ENCODE measurements around the gene COPS6.

Gene COPS6

DNA sequence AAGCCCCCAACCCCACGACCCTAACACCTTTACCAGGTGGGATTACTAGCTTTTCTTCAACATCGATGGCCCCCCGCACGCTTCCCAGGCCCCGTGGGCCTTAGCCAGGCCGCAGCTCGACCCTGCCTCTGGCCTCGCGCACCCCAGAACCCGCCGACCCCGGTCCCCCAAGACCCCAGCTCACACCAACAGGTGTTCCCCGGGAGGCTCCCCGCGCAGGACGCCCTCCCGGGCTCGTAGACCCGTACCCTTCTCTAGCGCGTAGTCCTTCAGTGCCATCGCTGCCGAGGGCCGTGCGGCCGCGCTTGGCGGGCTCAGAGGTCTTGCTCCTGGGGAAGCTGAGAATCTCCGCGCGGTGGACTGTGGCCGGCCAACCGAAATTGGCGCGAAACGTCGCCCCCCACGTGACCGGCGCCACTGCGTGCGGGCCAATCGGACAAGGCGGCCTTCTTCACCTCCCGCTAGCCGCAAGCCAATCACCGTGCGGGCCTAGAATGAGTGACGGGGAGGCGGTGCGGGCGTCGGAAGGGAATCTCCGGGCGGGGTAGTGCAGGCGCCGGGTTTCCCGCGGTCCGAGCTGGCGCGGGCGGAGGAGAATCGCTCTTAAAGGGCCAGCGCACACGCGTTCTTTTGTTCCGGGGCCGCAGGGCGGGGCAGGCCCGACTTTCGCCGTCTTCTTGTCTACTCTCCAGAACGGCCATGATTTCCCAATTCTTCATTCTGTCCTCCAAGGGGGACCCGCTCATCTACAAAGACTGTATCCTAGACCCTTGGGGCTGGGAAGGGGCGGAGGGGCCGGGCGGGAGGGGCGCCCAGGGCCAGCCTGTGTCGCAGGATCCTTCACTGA is 12.5 kb downstream of the COPS6 start, which contains the start of the genes AP4M1 and MCM7:
Gene AP4M1, plus strand, starts transcription at position 628 of the 847 bp plus-strand sequence. Its CDS starts 72 bp downstream, at position 700.
Gene MCM7, minus strand, starts transcription at position 382 of the 847 bp plus-strand sequence. Its CDS starts 103 bp downstream, at position 279.
- DNase-seq (ENCODE audit: low read depth in 1 of 2, low spot score in 1 of 2), result peak; percentile 88 to 91

DNA sequence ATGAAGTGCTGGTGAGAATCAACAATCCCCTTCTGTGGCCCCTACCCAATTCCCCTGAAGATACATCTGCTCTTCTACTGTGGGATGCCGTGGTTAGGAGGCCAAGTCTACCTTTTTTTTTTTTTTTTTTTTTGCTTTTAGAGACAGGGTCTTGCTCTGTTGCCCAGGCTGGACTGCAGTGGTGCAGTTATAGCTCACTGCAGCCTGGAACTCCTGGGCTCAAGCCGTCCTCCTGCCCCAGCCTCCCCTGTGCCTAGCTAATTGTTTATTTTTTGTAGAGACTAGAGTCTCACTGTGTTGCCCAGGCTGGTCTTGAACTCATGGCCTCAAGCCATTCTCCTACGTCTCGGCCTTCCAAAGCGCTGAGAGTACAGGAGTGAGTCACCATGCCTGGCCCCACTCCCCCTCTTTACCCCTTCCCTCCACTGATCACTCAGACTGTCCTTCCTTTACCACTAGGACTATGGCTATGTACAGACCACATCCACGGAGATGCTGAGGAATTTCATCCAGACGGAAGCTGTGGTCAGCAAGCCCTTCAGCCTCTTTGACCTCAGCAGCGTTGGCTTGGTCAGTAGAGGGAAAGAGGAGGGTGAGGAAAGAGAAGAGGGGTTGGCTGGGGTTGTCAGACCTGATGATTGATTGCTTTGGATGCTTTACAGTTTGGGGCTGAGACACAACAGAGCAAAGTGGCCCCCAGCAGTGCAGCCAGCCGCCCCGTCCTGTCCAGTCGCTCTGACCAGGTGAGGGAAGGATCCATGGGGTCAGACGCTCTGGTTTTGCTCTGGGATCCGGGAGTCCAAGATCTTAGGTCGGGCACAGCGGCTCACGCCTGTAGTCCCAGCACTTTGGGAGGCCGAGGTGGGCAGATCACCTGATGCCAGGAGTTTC is 14.4 kb downstream of the COPS6 start:
- no peak for DNase-seq (ENCODE audit: low read depth in 1 of 2, low spot score in 1 of 2)

DNA sequence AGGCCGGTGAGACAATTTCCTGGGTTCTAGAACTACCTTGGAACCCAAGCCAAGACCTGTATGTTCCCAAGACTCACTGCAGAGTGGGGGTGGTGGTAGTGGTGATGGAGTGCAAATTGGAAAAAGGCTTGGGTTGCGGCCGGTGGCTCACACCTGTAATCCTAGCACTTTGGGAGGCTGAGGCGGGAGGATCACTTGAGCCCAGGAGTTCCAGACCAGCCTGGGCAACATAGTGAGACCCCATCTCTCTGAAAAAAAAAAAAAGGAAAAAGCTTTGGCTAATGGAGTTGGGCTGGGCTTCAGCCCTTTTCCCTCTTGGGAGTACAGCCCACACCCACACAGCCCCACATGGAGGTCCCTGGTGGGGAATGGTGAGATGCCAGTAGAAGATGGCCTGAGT is 16.8 kb downstream of the COPS6 start:
- DNase-seq (ENCODE audit: low read depth in 1 of 2, low spot score in 1 of 2), result no peak

DNA sequence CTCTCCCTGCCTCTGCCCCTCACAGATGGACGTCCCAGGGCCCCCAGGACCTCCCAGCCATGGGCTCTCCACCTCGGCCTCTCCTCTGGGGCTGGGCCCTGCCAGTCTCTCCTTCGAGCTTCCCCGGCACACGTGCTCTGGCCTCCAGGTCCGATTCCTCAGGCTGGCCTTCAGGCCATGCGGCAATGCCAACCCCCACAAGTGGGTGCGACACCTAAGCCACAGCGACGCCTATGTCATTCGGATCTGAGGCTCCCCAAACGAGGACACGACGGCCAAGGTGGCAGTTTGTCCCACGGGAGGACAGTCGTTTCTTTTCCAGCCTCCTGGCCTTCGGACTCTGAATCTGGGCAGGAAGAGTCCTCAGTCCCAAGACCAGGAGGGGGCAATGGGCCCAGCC is 17.9 kb downstream of the COPS6 start:
- DNase-seq (ENCODE audit: low read depth in 1 of 2, low spot score in 1 of 2), result no peak

DNA sequence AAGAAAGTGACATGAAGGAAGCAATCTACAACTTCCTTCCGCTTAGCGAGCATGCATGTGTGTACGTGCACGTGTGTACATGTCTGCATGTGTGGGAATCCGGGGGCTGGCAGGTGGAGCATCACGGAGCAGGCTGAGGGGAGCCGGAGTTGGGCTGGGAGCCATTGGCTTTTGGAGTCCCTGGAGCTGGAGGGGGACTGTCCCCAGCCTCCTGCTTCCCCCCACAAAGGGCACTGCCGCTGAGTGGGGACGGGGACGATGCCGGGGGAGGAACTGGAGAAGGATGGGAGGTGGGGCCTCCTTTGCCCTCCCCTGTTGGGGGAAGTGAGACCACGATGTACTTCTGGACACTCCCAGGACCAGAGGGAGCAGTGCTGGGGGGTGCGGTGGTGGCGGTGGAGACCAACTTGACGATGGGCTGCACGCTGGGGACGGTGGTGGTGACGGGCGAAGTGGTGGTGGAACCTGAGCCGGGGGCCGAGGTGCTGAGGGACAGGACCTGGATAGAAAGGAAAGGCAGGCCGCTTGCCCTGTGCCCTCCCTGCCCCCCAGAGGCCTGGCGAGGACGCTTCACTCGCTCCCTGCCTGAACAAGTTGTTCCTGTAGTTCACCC is 18.5 kb downstream of the COPS6 start:
- no peak for DNase-seq (ENCODE audit: low read depth in 1 of 2, low spot score in 1 of 2)

DNA sequence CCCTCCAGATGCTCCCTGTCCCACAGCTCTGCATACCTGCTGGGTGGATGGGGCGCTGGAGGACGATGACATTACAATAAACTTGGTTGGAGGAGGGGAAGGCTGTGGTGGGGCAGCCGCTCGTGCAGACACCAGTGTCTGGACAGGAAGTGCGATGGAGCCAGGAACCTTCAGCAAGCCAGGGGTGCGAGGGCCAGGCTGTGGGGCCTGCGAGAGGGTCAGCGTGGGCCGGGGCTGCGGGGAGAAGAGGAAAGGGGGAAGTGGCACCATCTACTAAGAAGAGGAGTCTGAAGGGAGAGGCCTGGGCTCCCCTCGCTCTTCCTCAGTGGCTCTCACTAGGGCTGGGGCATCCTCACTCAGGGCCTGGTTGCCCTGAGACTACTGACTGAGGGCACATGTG is 19.1 kb downstream of the COPS6 start:
- no peak for DNase-seq (ENCODE audit: low read depth in 1 of 2, low spot score in 1 of 2)

DNA sequence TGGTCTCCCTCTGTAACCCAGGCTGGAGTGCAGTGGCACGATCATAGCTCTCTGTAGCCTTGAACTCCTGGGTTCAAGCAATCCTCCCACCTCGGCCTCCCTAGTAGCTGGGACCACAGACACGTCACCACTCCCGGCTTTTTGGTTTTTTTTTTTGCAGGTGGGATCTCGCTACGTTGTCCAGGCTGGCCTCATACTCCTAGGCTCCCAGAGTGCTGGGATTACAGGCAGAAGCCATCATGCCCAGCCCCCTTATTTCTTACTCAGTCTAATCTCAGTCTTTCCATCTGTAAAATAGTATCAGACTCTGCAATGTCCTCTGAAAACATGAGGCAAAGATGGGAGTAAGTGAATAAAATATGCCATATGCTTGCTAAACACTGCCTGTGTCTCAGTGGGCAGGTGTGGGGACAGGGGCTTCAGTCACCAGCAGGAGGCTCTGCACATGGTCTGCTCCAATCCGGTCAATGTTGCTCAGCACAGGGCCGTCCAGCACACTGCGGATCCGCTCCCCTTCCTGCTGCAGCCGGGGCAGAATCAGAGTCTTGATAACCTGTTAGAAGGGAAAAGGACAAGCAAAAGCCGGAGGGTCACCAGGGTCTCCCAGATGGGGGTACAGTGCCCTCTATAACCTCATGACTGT is 20.9 kb downstream of the COPS6 start:
- DNase-seq (ENCODE audit: low read depth in 1 of 2, low spot score in 1 of 2), result no peak

DNA sequence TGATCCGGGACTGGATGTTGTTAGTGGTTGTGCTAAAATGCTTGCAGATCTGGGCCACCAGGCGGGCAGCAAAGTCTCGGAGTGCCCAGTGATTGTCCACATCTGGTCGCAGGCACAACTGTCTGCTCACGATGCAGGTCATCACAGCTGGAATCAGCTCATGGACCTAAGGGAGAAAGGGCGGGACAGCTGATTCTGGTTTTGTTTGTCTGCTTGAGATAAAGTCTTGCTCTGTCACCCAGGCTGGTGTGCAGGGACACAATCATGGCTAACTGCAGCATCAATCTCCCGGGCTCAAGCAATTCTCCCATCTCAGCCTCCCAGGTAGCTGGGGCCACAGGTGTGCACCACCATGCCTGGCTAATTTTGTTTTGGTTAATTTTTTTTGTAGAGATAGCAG is 22.4 kb downstream of the COPS6 start:
- no peak for DNase-seq (ENCODE audit: low read depth in 1 of 2, low spot score in 1 of 2)

DNA sequence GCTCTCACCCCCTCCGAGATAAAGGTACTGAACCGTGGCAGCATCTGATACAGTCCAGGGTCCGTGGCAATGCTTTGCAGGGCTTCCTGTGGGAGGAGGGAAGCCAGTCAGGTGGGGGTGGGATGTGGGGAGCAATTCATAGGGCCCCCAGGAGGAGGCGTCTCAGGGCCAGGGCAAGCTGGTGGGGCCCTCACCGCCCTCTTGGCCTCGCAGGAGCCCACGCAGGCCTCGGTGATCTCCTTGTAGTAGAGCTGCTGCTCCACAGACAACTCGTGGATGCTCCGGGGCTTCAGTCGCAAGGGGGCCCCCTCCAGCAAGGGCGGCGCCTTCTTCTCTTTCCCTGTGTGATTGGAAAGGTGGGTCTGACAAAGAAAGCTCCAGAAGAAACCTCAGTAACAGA is 23.1 kb downstream of the COPS6 start:
- no peak for DNase-seq (ENCODE audit: low read depth in 1 of 2, low spot score in 1 of 2)

DNA sequence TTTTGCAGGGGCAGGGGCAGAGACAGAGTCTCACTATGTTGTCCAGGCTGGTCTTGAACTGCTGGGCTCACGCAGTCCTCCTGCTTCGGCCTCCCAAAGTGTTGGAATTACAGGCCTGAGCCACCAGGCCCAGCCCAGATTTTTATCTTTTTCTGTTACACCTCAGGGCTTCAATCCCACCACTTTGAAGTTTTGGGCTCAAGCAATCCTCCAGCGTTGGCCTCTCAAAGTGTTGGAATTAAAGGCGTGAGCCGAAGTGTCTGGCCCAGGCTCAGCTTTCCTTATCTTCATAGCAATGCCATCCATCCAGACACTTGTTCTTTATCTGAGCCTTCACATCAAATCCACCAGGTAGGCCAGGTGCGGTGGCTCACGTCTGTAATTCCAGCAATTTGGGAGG is 26.3 kb downstream of the COPS6 start:
- no peak for DNase-seq (ENCODE audit: low read depth in 1 of 2, low spot score in 1 of 2)

DNA sequence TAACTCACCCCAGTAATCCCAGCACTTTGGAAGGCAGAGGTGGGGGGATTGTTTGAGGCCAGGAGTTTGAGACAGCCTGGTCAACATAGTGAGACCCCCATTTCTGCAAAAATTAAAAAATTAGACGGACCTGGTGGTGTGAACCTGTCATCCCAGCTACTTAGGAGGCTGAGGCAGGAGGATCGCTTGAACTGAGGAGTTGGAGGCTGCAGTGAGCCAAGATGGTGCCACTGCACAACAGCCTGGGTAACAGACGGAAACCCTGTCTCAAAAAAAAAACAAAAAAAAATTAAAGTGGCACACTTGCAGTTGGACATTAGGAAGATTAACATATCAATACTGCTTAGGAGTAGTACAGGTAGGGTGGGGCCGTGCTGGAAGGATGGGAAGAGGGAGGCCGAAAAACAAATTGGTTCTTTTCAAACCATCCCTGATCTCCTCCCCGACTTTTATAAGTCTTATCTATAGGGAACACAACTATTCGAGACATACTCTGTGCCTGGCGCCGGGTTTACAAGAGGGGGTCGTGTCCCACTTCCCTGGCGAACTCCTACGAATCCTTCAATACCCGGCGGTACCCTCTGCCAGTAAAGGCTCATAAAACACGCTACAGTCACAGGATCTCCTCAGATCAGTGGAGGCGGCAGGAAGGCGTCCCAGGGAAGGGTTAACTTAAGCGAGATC is 29.8 kb downstream of the COPS6 start:
- no peak for DNase-seq (ENCODE audit: low read depth in 1 of 2, low spot score in 1 of 2)

DNA sequence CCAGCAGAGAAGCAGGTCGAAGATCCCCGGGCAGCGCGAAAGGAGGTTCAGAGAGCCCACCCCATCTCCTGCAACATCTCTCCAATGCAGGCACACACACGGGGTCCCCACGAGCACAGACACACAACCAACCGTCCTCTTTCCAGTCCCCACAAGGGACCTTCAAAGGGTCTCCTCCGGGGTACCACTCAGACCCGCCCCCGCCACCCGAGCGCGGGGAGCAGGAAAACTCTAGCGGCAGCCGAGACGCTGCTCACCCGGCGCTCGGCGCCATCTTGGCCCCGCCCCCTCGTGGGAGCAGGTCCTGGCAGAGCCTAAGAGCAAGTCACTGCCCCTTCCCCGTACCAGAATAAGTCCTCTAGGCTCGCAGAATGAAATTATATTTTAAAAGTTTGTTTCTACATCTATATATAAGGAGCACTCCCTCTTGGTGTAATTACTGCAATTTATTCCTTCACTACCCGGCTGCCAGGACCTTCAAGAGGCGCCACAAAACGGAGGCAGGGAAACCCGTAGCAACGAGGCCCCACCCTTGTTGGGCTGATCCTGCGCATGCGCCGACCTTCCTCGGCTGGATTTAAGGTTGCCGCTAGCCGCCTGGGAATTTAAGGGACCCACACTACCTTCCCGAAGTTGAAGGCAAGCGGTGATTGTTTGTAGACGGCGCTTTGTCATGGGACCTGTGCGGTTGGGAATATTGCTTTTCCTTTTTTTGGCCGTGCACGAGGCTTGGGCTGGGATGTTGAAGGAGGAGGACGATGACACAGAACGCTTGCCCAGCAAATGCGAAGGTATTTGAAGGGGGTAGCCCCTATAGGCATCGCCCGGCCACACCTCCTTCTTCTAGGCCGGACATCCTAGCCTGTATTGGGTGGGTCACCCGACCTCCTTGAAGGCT is 30.6 kb downstream of the COPS6 start, which contains the start of the genes CNPY4 and TAF6:
Gene CNPY4, plus strand, starts transcription at position 563 of the 898 bp plus-strand sequence. Its CDS starts 111 bp downstream, at position 674.
Gene TAF6, minus strand, starts transcription at position 287 of the 898 bp plus-strand sequence. CDS start 5,149 bp downstream, outside the sequence.
- peak; percentile 88 to 90 for DNase-seq (ENCODE audit: low read depth in 1 of 2, low spot score in 1 of 2)

DNA sequence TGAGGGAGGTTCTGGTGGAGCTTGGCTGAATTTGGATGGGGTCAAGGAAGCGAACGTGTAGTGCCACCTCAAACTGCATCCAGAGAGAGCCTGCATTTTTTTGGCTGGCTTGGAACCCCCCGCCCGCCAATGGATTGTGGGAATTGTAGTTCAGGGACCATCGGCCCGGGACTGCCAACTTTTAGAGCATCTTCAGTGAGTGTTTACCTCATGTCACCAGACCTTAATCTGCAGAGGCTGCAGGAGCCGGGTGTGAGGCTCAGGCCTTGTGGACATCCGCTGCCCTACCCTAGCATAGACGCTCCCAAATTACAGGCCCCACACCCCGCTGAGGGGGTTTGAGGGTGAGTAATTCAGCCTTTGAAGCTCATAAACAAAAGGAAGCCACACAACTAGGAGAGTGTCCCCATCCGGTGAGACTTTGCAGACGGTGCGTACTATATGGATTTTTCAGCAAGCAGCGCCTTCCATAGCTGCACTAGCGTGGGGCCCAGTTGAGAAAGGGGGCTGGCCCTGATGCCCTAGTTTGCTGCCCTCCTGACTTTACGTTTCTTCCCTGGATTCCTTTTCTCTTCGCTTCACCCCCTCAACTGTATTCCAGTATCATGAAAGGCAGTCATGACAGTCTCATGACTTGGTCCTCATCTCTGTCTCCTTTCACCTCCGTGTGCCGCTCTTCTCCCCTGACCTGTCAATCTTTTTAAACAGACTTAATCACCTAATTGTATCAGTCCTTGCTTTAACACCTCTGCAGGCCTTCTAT is 31.4 kb downstream of the COPS6 start:
- peak; percentile 49 to 52 for DNase-seq (ENCODE audit: low read depth in 1 of 2, low spot score in 1 of 2)

DNA sequence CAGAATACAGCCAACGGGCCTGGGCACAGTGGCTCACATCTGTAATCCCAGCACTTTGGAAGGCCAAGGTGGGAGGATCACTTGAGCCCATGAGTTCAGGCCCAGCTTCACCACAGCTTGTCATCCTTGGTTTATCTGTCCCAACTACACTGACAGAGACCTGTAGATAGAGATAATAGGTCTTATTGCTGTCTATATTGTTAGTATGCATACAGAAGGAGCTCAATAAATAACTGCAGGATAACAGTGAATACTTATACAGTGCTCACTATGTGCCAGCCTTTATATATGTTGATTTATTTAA is 31.9 kb downstream of the COPS6 start:
- DNase-seq (ENCODE audit: low read depth in 1 of 2, low spot score in 1 of 2), result no peak

DNA sequence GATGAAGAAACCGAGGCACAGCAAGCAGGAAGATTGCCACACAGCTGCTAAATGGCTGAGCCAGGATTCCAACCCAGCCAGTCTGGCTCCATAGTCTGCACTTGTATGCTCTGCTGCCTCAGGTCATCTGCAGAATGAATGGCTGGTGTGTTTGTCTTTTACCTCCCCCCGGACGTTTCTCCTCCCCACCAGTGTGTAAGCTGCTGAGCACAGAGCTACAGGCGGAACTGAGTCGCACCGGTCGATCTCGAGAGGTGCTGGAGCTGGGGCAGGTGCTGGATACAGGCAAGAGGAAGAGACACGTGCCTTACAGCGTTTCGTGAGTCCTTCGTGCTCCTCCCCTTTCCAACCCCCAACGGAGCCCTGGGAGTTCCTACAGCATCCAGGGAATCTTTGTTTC is 33.3 kb downstream of the COPS6 start:
- no peak for DNase-seq (ENCODE audit: low read depth in 1 of 2, low spot score in 1 of 2)

DNA sequence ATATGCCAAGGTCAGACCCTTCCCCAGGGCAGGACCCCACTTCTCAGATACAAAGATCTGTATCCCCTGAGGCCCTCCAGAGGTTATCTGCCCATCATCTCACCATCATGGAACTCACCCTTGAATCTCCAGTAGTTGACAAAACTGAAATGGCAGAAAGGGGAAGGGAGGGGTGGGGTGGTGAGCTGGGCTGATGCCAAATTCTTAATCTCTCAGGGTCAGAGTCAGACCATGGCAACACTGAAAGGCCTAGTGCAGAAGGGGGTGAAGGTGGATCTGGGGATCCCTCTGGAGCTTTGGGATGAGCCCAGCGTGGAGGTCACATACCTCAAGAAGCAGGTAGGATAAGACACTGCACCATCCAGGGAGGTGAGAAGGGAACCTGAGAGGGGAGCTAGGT is 33.8 kb downstream of the COPS6 start:
- no peak for DNase-seq (ENCODE audit: low read depth in 1 of 2, low spot score in 1 of 2)

DNA sequence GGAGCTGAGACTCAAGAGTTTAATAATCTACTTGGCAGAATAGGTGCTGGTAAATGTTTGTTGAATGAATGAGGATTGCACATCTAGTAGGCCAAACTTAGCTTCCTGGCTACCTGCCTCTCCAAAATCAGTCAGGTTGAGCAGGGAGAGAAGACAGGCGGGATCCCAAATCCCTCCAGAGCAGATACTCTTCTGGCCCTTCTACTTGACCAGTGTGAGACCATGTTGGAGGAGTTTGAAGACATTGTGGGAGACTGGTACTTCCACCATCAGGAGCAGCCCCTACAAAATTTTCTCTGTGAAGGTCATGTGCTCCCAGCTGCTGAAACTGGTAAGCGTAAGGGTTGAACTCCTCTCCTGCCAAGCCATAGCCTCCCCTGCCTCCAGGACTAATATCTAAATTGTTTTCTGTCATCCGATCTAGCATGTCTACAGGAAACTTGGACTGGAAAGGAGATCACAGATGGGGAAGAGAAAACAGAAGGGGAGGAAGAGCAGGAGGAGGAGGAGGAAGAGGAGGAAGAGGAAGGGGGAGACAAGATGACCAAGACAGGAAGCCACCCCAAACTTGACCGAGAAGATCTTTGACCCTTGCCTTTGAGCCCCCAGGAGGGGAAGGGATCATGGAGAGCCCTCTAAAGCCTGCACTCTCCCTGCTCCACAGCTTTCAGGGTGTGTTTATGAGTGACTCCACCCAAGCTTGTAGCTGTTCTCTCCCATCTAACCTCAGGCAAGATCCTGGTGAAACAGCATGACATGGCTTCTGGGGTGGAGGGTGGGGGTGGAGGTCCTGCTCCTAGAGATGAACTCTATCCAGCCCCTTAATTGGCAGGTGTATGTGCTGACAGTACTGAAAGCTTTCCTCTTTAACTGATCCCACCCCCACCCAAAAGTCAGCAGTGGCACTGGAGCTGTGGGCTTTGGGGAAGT is 35.8 kb downstream of the COPS6 start:
- DNase-seq (ENCODE audit: low read depth in 1 of 2, low spot score in 1 of 2), result no peak
